ENCODE results near the gene PLCL2. TPM values are rescaled to one million over a fixed set of nuclear protein-coding genes. Genes with fewer than 3 reads are reported as not detected.
A peak's percentile ranks its signal among the peaks of the same experiment; 100 is the strongest.

The PLCL2 gene
- total and polyA plus RNA-seq, 10 donors, result 6.9 to 60.4 (median 41.8) TPM

- 24 to 69% (median 44%) methylated on average over 1 of the region's 1 CpG for WGBS, 5 donors
- DNase-seq, result no peak
- H3K27ac ChIP-seq, result peak overlapping the region in 2 of 8 donors; percentile 37 to 39
- no peak overlapping the region for H3K4me3 ChIP-seq
- intact Hi-C loops (cut with DNase I; ENCODE audit: low total_unique reads), result no loop called here
- no peaks in the 10 kb centered on the region for H3K27me3 ChIP-seq (replicated peaks in 1 of 7)
- TF ChIP-seq CTCF (IDR thresholded peaks at IDR 0.05 in 8 of 11, conservative IDR thresholded peaks at IDR 0.05 in 3 of 11), result no peak
- no peak for TF ChIP-seq POLR2A (IDR thresholded peaks at IDR 0.05)
- TF ChIP-seq POLR2AphosphoS5 (IDR thresholded peaks at IDR 0.05), result no peak
- H3K36me3 ChIP-seq, result no peaks in the 10 kb centered on the region
- H3K9me3 ChIP-seq, result no peaks in the 10 kb centered on the region
- peaks cover 16 to 55% (median 42%) of the 10 kb centered on the region in 6 donors for H3K4me1 ChIP-seq
Measured at GRCh38 chr3:16838561-16838960, 46.2 kb upstream of the PLCL2 start.

GRCh38 chr3:16839271-16840100 is 45.3 kb upstream of the PLCL2 start:
- 82 to 88% (median 84%) methylated on average over 10 of the region's 10 CpGs for WGBS, 5 donors

GRCh38 chr3:16840101-16840424 is 44.7 kb upstream of the PLCL2 start:
- Histone ChIP-seq H3K36me3 (no peaks in the 10 kb centered on the region), H3K4me1 (peaks cover 16 to 70% (median 48%) of the 10 kb centered on the region in 6 donors), H3K27me3 (replicated peaks in 1 of 7) (no peaks in the 10 kb centered on the region), H3K4me3 (no peak overlapping the region), H3K27ac (no peak overlapping the region), H3K9me3 (no peaks in the 10 kb centered on the region)
- WGBS, 5 donors, result 88 to 93% (median 89%) methylated on average over 1 of the region's 1 CpG
- intact Hi-C loops (cut with DNase I; ENCODE audit: low total_unique reads), result no loop called here
- TF ChIP-seq POLR2AphosphoS5 (IDR thresholded peaks at IDR 0.05) (no peak), POLR2A (IDR thresholded peaks at IDR 0.05) (no peak), CTCF (IDR thresholded peaks at IDR 0.05 in 8 of 11, conservative IDR thresholded peaks at IDR 0.05 in 3 of 11) (no peak)
- no peak for DNase-seq

More at GRCh38 chr3:16839271-16840100, 45.3 kb upstream of the PLCL2 start:
- Histone ChIP-seq H3K9me3 (no peaks in the 10 kb centered on the region), H3K27ac (peak overlapping the region in 2 of 8 donors; percentile 37 to 39), H3K36me3 (no peaks in the 10 kb centered on the region), H3K4me1 (peaks cover 16 to 64% (median 48%) of the 10 kb centered on the region in 6 donors), H3K4me3 (no peak overlapping the region), H3K27me3 (replicated peaks in 1 of 7) (no peaks in the 10 kb centered on the region)
- intact Hi-C loops (cut with DNase I; ENCODE audit: low total_unique reads), result no loop called here
- no peak for DNase-seq
- TF ChIP-seq POLR2A (IDR thresholded peaks at IDR 0.05), result no peak
- no peak for TF ChIP-seq CTCF (IDR thresholded peaks at IDR 0.05 in 8 of 11, conservative IDR thresholded peaks at IDR 0.05 in 3 of 11)
- no peak for TF ChIP-seq POLR2AphosphoS5 (IDR thresholded peaks at IDR 0.05)

- no peak for TF ChIP-seq CTCF (IDR thresholded peaks at IDR 0.05 in 8 of 11, conservative IDR thresholded peaks at IDR 0.05 in 3 of 11)
- no peak for TF ChIP-seq POLR2A (IDR thresholded peaks at IDR 0.05)
- no peak for TF ChIP-seq POLR2AphosphoS5 (IDR thresholded peaks at IDR 0.05)
- no peaks in the 10 kb centered on the region for H3K9me3 ChIP-seq
- H3K36me3 ChIP-seq, result no peaks in the 10 kb centered on the region
- intact Hi-C loops (cut with DNase I; ENCODE audit: low total_unique reads), result no loop called here
- H3K27me3 ChIP-seq (replicated peaks in 1 of 7), result no peaks in the 10 kb centered on the region
- H3K4me1 ChIP-seq, result peaks cover 16 to 81% (median 48%) of the 10 kb centered on the region in 6 donors
- WGBS, 5 donors, result 31 to 44% (median 36%) methylated on average over 7 of the region's 7 CpGs
- peak overlapping the region in 3 of 8 donors; percentile 12 to 54 (median 20) for H3K4me3 ChIP-seq
- peak overlapping the region in 7 of 8 donors; percentile 86 to 92 (median 90) for H3K27ac ChIP-seq
- DNase-seq, result no peak
Measured at GRCh38 chr3:16841041-16841753, 43.6 kb upstream of the PLCL2 start.

Measured in spleen (tissue), 11 donors.